Vagina (tissue), 2 donors: Measurements from ENCODE around the gene ANGPT4.

Experiments
- POLR2A ChIP-seq, 2 donors: fragments of 450-650 bp; IDR thresholded peaks; one replicate each; pipeline ENCODE4 v1.6.1; 2017; ENCODE audit warnings: antibody characterized with exemption in 2 of 2, mild to moderate bottlenecking in 2 of 2, moderate library complexity in 2 of 2
- POLR2AphosphoS5 ChIP-seq, 2 donors: sonication (generic); formaldehyde crosslinking; IDR thresholded peaks; one replicate each; pipeline ENCODE4 v1.9.0; 2017; ENCODE audit warnings: antibody characterized with exemption in 2 of 2, mild to moderate bottlenecking in 2 of 2, low read depth in 1 of 2; ENCODE audit not compliant: insufficient read depth in 1 of 2
- TF ChIP-seq, protein P1 (sequence below), 3 experiments: fragments of 450-650 bp in 2 of 3; fragments of 200-600 bp in 1 of 3; sonication (generic) in 1 of 3; IDR thresholded peaks; one replicate each; pipeline ENCODE4 v1.5.1; 2017 to 2019; ENCODE audit warnings: antibody characterized with exemption in 3 of 3, mild to moderate bottlenecking in 2 of 3, moderate library complexity in 2 of 3

DNA sequence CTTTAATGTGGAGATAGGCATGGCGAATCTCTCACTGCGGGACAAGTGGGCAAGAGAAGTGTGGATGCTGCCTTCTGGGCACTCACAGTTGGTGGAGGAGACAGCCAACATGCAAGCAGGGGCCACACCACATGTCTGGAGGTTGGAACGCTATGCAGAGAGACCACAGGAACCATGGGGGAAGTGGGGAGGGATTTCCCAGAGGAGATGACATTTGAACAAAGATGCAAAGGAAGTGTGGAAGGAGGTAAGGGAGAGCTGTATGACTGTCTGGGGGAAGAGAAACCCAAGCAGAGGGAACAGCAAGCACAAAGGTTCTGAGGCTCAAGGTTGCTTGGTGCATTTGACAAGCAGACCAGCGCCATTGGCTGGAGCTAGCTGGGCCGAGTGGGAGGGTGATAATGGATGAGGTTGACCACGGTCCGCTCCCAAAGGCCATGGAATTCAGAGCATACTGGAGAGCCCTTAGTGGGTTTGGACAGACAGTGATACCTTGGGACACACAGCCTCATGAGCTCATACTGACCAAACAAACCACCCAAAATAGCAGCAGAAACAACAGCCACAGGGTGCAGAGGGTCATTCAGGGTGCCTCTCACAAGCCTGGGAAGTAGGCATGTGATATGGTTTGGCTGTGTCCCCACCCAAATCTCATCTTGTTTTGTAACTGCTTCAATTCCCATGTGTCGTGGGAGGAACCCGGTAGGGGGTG lies 90.3 kb downstream of the ANGPT4 start:
- TF ChIP-seq, protein P1, sequence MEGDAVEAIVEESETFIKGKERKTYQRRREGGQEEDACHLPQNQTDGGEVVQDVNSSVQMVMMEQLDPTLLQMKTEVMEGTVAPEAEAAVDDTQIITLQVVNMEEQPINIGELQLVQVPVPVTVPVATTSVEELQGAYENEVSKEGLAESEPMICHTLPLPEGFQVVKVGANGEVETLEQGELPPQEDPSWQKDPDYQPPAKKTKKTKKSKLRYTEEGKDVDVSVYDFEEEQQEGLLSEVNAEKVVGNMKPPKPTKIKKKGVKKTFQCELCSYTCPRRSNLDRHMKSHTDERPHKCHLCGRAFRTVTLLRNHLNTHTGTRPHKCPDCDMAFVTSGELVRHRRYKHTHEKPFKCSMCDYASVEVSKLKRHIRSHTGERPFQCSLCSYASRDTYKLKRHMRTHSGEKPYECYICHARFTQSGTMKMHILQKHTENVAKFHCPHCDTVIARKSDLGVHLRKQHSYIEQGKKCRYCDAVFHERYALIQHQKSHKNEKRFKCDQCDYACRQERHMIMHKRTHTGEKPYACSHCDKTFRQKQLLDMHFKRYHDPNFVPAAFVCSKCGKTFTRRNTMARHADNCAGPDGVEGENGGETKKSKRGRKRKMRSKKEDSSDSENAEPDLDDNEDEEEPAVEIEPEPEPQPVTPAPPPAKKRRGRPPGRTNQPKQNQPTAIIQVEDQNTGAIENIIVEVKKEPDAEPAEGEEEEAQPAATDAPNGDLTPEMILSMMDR (IDR thresholded peaks at IDR 0.05), result no peak
- TF ChIP-seq POLR2A (IDR thresholded peaks at IDR 0.05) (no peak), POLR2AphosphoS5 (IDR thresholded peaks at IDR 0.05; ENCODE audit: insufficient read depth in 1 of 2, low read depth in 1 of 2) (no peak)
